Suprapubic skin (tissue), 4 donors: Measurements from ENCODE around the gene HSPBAP1.

ENCODE experiments used
- POLR2A ChIP-seq, 2 donors: fragments of 450-650 bp; IDR thresholded peaks; one replicate each; pipeline ENCODE4 v1.6.1; 2017; ENCODE audit warnings: antibody characterized with exemption in 2 of 2, mild to moderate bottlenecking in 2 of 2, moderate library complexity in 2 of 2
- POLR2AphosphoS5 ChIP-seq, 3 donors: sonication (generic); formaldehyde crosslinking; IDR thresholded peaks; one replicate each; pipeline ENCODE4 v1.6.1; 2017; ENCODE audit warnings: antibody characterized with exemption in 3 of 3
- TF ChIP-seq, protein P1 (sequence below), 2 donors: fragments of 200-600 bp in 1 of 2; fragments of 450-650 bp in 1 of 2; sonication (generic) in 1 of 2; IDR thresholded peaks; one replicate each; pipeline ENCODE4 v1.5.1; 2016 to 2019; ENCODE audit warnings: antibody characterized with exemption in 2 of 2, mild to moderate bottlenecking in 1 of 2, moderate library complexity in 1 of 2

DNA sequence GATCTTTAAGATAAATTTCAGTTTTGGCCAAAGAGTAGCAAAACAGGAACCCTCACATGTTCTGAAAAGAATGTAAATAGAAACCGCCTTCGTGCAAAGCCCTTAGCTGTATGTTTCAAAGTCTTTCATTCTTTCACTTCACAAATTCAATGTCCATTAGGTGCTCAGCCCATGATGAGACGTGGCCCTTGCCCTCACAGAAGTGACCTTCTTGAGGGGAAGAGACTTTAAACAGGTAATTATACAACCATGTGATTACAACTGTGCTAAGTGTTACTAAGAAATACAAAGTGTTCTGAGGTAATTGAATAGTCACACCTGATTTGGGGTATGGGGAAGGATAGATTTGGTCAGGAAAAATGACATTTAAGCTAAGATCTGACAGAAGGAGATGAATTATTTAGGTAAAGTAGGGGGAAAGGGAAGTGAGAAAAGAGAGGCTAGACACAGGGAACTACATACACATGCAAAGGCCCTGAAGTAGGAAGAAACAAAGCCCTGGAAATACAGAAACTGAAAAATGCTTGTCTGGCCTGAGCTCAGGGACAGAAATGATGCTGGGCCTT lies 19.6 kb downstream of the HSPBAP1 start:
- TF ChIP-seq, protein P1, sequence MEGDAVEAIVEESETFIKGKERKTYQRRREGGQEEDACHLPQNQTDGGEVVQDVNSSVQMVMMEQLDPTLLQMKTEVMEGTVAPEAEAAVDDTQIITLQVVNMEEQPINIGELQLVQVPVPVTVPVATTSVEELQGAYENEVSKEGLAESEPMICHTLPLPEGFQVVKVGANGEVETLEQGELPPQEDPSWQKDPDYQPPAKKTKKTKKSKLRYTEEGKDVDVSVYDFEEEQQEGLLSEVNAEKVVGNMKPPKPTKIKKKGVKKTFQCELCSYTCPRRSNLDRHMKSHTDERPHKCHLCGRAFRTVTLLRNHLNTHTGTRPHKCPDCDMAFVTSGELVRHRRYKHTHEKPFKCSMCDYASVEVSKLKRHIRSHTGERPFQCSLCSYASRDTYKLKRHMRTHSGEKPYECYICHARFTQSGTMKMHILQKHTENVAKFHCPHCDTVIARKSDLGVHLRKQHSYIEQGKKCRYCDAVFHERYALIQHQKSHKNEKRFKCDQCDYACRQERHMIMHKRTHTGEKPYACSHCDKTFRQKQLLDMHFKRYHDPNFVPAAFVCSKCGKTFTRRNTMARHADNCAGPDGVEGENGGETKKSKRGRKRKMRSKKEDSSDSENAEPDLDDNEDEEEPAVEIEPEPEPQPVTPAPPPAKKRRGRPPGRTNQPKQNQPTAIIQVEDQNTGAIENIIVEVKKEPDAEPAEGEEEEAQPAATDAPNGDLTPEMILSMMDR (IDR thresholded peaks at IDR 0.05): no peak
- no peak for TF ChIP-seq POLR2AphosphoS5 (IDR thresholded peaks at IDR 0.05)
- TF ChIP-seq POLR2A (IDR thresholded peaks at IDR 0.05): no peak
